GM23338 (cell line): ENCODE results near the gene ABHD6. TPM values are rescaled to one million over a fixed set of nuclear protein-coding genes. Genes with fewer than 3 reads are reported as not detected.
"Not testable (repeated sequence)": the region's sequence is repeated elsewhere in the genome, so short reads cannot be mapped to it uniquely, and the experiment has no call there.

ENCODE experiments used
- ATAC-seq: fragments of 200-7000 bp; cut with Tn5 transposase; 3 replicates; pipeline ENCODE4 v1.9.1; 2020
- DNase-seq: peaks from one replicate; pipeline ENCODE4 v3.0.0-alpha.2; 2015; ENCODE audit warnings: low spot score
- H2AFZ ChIP-seq: fragments of 200-600 bp; sonication (generic); 2 replicates; pipeline ENCODE4 v1.8.0; 2016; ENCODE audit warnings: antibody characterized with exemption, mild to moderate bottlenecking, moderate library complexity
- H3F3A ChIP-seq: fragments of 200-600 bp; sonication (generic); replicated peaks from 2 replicates; pipeline ENCODE4 v1.8.0; 2017; ENCODE audit warnings: antibody characterized with exemption, mixed run types, low read depth
- H3K27ac ChIP-seq: fragments of 200-600 bp; sonication (generic); 2 replicates; pipeline ENCODE4 v1.6.1; 2016; ENCODE audit warnings: low read depth
- H3K27me3 ChIP-seq: fragments of 200-600 bp; sonication (generic); 2 replicates; pipeline ENCODE4 v1.8.0; 2016; ENCODE audit warnings: mild to moderate bottlenecking, mixed run types, moderate library complexity; ENCODE audit not compliant: insufficient read depth
- H3K36me3 ChIP-seq: fragments of 200-600 bp; sonication (generic); 2 replicates; pipeline ENCODE4 v1.8.0; 2016; ENCODE audit warnings: mild to moderate bottlenecking; ENCODE audit not compliant: insufficient read depth
- H3K4me1 ChIP-seq: fragments of 200-600 bp; sonication (generic); 2 replicates; pipeline ENCODE4 v1.8.0; 2016; ENCODE audit warnings: mild to moderate bottlenecking, moderate library complexity; ENCODE audit not compliant: insufficient read depth
- H3K4me2 ChIP-seq: fragments of 200-600 bp; sonication (generic); 2 replicates; pipeline ENCODE4 v1.7.1; 2017; ENCODE audit warnings: mixed run types
- H3K4me3 ChIP-seq: fragments of 200-600 bp; sonication (generic); 2 replicates; pipeline ENCODE4 v1.6.1; 2016; ENCODE audit warnings: mixed run types
- H3K79me2 ChIP-seq: fragments of 200-600 bp; sonication (generic); replicated peaks from 2 replicates; pipeline ENCODE4 v1.8.0; 2017; ENCODE audit warnings: mild to moderate bottlenecking; ENCODE audit not compliant: insufficient read depth
- H3K9me2 ChIP-seq: fragments of 200-600 bp; sonication (generic); 2 replicates; pipeline ENCODE4 v1.8.0; 2017; ENCODE audit not compliant: insufficient read depth
- H4K20me1 ChIP-seq: fragments of 200-600 bp; sonication (generic); replicated peaks from 2 replicates; pipeline ENCODE4 v1.8.0; 2017; ENCODE audit warnings: mild to moderate bottlenecking; ENCODE audit not compliant: insufficient read depth
- H3K27ac Mint-ChIP-seq: 2 replicates; pipeline ENCODE4 v1.8.0; 2020; ENCODE audit warnings: inconsistent platforms, mild to moderate bottlenecking, moderate library complexity, mixed read lengths
- H3K27me3 Mint-ChIP-seq: 3 replicates; pipeline ENCODE4 v1.8.0; 2022; ENCODE audit warnings: low read depth, mild to moderate bottlenecking, moderate library complexity, mixed read lengths, inconsistent platforms; ENCODE audit not compliant: insufficient read depth, poor library complexity
- H3K36me3 Mint-ChIP-seq: 3 replicates; pipeline ENCODE4 v1.8.0; 2021; ENCODE audit warnings: low read depth, mild to moderate bottlenecking, inconsistent platforms, moderate library complexity, mixed read lengths
- H3K4me1 Mint-ChIP-seq: 3 replicates; pipeline ENCODE4 v1.8.0; 2020; ENCODE audit warnings: mild to moderate bottlenecking, inconsistent platforms, mixed read lengths
- H3K4me3 Mint-ChIP-seq: 3 replicates; pipeline ENCODE4 v1.8.0; 2021; ENCODE audit warnings: moderate library complexity, mild to moderate bottlenecking, inconsistent platforms, mixed read lengths
- H3K9me3 Mint-ChIP-seq: 3 replicates; pipeline ENCODE4 v1.8.0; 2020; ENCODE audit warnings: moderate library complexity, mild to moderate bottlenecking, inconsistent platforms, mixed read lengths
- CREB1 ChIP-seq: fragments of 250-450 bp; sonication (Bioruptor Pico); IDR thresholded peaks from 2 replicates; pipeline ENCODE4 v1.5.0; 2020; ENCODE audit warnings: low read depth, mild to moderate bottlenecking, moderate library complexity
- JUNB ChIP-seq: IDR thresholded peaks from one replicate; pipeline ENCODE4 v1.6.1; 2016; ENCODE audit warnings: antibody characterized with exemption; ENCODE audit not compliant: unreplicated experiment
- NANOG ChIP-seq: IDR thresholded peaks from 2 replicates; pipeline ENCODE4 v1.6.1; 2016; ENCODE audit warnings: antibody characterized with exemption, borderline replicate concordance
- POLR2AphosphoS5 ChIP-seq: IDR thresholded peaks from 2 replicates; pipeline ENCODE4 v1.6.1; 2016; ENCODE audit warnings: antibody characterized with exemption, low read depth
- REST ChIP-seq: IDR thresholded peaks from one replicate; pipeline ENCODE4 v1.6.1; 2018; ENCODE audit warnings: antibody characterized with exemption; ENCODE audit not compliant: unreplicated experiment
- STAT1 ChIP-seq: IDR thresholded peaks from one replicate; pipeline ENCODE4 v1.6.1; 2016; ENCODE audit warnings: antibody characterized with exemption; ENCODE audit not compliant: unreplicated experiment
- ZNF114 ChIP-seq: fragments of 250-450 bp; sonication (Bioruptor Pico); IDR thresholded peaks from 2 replicates; pipeline ENCODE4 v1.5.0; 2020; ENCODE audit warnings: mild to moderate bottlenecking, moderate library complexity
- ZNF331 ChIP-seq: fragments of 250-450 bp; sonication (Bioruptor Pico); IDR thresholded peaks from 2 replicates; pipeline ENCODE4 v1.5.0; 2020; ENCODE audit warnings: low read depth, mild to moderate bottlenecking, moderate library complexity
- ZNF462 ChIP-seq: fragments of 250-450 bp; sonication (Bioruptor Pico); IDR thresholded peaks from 2 replicates; pipeline ENCODE4 v1.5.0; 2020; ENCODE audit warnings: mild to moderate bottlenecking, moderate library complexity
- polyA plus RNA-seq: library from polyadenylated mRNA; unstranded; fragments of >200 nt; fragmentation: Nextera tagmentation; extraction: Ambion mirVana; gene quantifications from 2 replicates; pipeline ENCODE4 v1.2.1, GENCODE V29; 2016
- total RNA-seq: library from RNA; depleted of rRNA; stranded (reverse); fragments of >200 nt; shearing (Covaris generic); gene quantifications from 2 replicates; pipeline ENCODE4 v1.2.3, GENCODE V29; 2014
- TF ChIP-seq, protein P1 (sequence below), 2 experiments: fragments of 200-600 bp in 1 of 2; sonication (generic) in 1 of 2; conservative IDR thresholded peaks; 2 replicates each; pipeline versions ENCODE4 v1.5.1 to v1.6.1; 2016 to 2017; ENCODE audit warnings: antibody characterized with exemption in 2 of 2, low read depth in 2 of 2, mild to moderate bottlenecking in 2 of 2, moderate library complexity in 1 of 2

Gene ABHD6
- total and polyA plus RNA-seq, 2 experiments from 2014 or later, result 3.7 to 5.5 TPM

DNA sequence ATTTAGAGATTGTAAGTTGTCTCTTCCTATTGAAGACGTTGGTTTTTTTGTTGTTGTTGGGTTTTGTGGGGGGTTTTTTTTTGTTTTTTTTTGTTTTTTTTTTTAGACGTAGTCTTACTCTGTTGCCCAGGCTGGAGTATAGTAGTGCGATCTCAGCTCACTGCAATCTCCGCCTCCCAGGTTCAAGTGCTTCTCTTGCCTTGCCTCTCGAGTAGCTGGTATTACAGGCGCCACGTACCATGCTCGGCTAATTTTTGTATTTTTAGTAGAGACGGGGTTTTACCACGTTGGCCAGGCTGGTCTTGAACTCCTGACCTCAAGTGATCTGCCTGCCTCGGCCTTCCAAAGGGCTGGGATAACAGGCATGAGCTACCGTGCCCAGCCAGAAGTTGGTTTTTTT, 101.6 kb downstream of the ABHD6 start:
- H3K4me2 ChIP-seq, H3F3A ChIP-seq, H4K20me1 ChIP-seq, H2AFZ ChIP-seq, H3K4me3 ChIP-seq, DNase-seq, H3K27ac Mint-ChIP-seq, H3K27me3 Mint-ChIP-seq, H3K9me3 Mint-ChIP-seq, H3K9me2 ChIP-seq, H3K36me3 Mint-ChIP-seq, ATAC-seq, H3K27me3 ChIP-seq, H3K4me1 ChIP-seq, H3K36me3 ChIP-seq, H3K79me2 ChIP-seq, H3K4me3 Mint-ChIP-seq, H3K27ac ChIP-seq: not testable (repeated sequence)
- H3K4me1 Mint-ChIP-seq, result peaks cover 10% of the 10 kb centered on the region

DNA sequence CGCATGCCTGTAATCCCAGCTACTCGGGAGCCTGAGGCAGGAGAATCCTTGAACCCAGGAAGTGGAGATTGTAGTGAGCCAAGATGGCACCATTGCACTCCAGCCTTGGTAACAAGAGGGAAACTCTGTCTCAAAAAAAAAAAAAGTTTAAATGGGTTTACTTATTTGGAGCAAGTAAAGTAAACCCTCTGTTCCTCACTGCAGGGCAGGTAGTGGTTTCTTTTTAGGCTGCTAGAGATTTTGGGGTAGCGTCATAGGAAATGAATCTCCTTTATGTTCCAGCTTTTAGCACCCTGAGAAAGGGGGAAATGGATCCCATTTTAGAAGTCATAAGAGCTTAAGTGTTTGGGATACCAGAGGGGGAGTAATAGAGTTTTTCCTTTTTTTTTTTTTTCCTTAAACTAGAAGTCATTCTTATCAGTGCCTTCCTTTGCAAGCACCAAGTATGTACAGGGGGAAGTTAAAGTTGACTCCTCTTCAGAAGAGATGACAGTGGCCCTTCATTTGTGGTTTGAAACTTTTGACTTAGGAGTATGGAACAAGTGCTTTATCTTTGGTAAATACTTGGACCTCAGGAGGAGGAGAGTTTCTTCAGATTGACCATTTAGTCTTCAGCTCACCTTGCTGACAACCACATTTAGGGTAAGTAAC, 103.1 kb downstream of the ABHD6 start:
- no peak overlapping the region for H3K4me2 ChIP-seq
- Mint-ChIP-seq H3K36me3 (no peaks in the 10 kb centered on the region), H3K27me3 (no peaks in the 10 kb centered on the region), H3K27ac (no peak overlapping the region), H3K9me3 (no peaks in the 10 kb centered on the region), H3K4me1 (no peaks in the 10 kb centered on the region), H3K4me3 (no peak overlapping the region)
- no peaks in the 10 kb centered on the region for H3K79me2 ChIP-seq
- H3K9me2 ChIP-seq, result no peaks in the 10 kb centered on the region
- no peaks in the 10 kb centered on the region for H3K36me3 ChIP-seq
- ATAC-seq, result no peak
- DNase-seq, result no peak
- H3K4me1 ChIP-seq, result no peaks in the 10 kb centered on the region
- H3K27me3 ChIP-seq, result no peaks in the 10 kb centered on the region
- H3K27ac ChIP-seq, result no peak overlapping the region
- no peak overlapping the region for H3K4me3 ChIP-seq
- H2AFZ ChIP-seq, result no peak overlapping the region
- H3F3A ChIP-seq, result no peaks in the 10 kb centered on the region
- no peaks in the 10 kb centered on the region for H4K20me1 ChIP-seq
- TF ChIP-seq REST (no peak), POLR2AphosphoS5 (no peak), NANOG (no peak), ZNF462 (CRISPR knock-in tag) (no peak), CREB1 (no peak), JUNB (no peak), ZNF331 (CRISPR knock-in tag) (no peak), ZNF114 (CRISPR knock-in tag) (no peak), STAT1 (no peak)
- TF ChIP-seq, protein P1, sequence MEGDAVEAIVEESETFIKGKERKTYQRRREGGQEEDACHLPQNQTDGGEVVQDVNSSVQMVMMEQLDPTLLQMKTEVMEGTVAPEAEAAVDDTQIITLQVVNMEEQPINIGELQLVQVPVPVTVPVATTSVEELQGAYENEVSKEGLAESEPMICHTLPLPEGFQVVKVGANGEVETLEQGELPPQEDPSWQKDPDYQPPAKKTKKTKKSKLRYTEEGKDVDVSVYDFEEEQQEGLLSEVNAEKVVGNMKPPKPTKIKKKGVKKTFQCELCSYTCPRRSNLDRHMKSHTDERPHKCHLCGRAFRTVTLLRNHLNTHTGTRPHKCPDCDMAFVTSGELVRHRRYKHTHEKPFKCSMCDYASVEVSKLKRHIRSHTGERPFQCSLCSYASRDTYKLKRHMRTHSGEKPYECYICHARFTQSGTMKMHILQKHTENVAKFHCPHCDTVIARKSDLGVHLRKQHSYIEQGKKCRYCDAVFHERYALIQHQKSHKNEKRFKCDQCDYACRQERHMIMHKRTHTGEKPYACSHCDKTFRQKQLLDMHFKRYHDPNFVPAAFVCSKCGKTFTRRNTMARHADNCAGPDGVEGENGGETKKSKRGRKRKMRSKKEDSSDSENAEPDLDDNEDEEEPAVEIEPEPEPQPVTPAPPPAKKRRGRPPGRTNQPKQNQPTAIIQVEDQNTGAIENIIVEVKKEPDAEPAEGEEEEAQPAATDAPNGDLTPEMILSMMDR (conservative IDR thresholded peaks at IDR 0.05; ENCODE audit: low read depth in 2 of 2), result no peak
